GM18520 (cell line): ENCODE data around the gene ERGIC1.

Experiments
- ATAC-seq: cut with Tn5 transposase; IDR thresholded peaks from one replicate; pipeline ENCODE4 v1.9.1; 2021; ENCODE audit not compliant: unreplicated experiment

The ERGIC1 gene

GRCh38 chr5:172918421-172919371 is 84.6 kb downstream of the ERGIC1 start:
- no peak for ATAC-seq

- no peak for ATAC-seq
These were observed 85.7 kb downstream of the ERGIC1 start for GRCh38 chr5:172919525-172920446.

GRCh38 chr5:172920447-172920849 is 86.4 kb downstream of the ERGIC1 start:
- no peak for ATAC-seq

GRCh38 chr5:172920995-172921394 is 86.9 kb downstream of the ERGIC1 start:
- ATAC-seq, result no peak

GRCh38 chr5:172921906-172922305 is 87.9 kb downstream of the ERGIC1 start:
- no peak for ATAC-seq

GRCh38 chr5:172923539-172923938 is 89.5 kb downstream of the ERGIC1 start:
- ATAC-seq, result no peak

GRCh38 chr5:172925336-172925948 is 91.4 kb downstream of the ERGIC1 start:
- no peak for ATAC-seq

GRCh38 chr5:172926008-172926523 is 92.0 kb downstream of the ERGIC1 start:
- ATAC-seq, result no peak

- ATAC-seq, result no peak
These were observed 92.7 kb downstream of the ERGIC1 start for GRCh38 chr5:172926796-172927195.

- no peak for ATAC-seq
These were observed 95.4 kb downstream of the ERGIC1 start for GRCh38 chr5:172929371-172929838.

GRCh38 chr5:172931001-172931536 is 97.0 kb downstream of the ERGIC1 start:
- no peak for ATAC-seq

- ATAC-seq, result no peak
These were observed 98.4 kb downstream of the ERGIC1 start for GRCh38 chr5:172932313-172933017.

- no peak for ATAC-seq
These were observed 99.2 kb downstream of the ERGIC1 start for GRCh38 chr5:172933238-172933637.

GRCh38 chr5:172935096-172935495 is 101.0 kb downstream of the ERGIC1 start:
- ATAC-seq, result no peak

- ATAC-seq, result no peak
These were observed 102.3 kb downstream of the ERGIC1 start for GRCh38 chr5:172936401-172936800.

- ATAC-seq, result no peak
These were observed 105.0 kb downstream of the ERGIC1 start for GRCh38 chr5:172939071-172939470.

GRCh38 chr5:172939611-172940267 is 105.7 kb downstream of the ERGIC1 start:
- ATAC-seq, result no peak

- ATAC-seq, result no peak
These were observed 106.4 kb downstream of the ERGIC1 start for GRCh38 chr5:172940268-172941066.
